ENCODE data around the gene MRGPRE.

MRGPRE gene

DNA sequence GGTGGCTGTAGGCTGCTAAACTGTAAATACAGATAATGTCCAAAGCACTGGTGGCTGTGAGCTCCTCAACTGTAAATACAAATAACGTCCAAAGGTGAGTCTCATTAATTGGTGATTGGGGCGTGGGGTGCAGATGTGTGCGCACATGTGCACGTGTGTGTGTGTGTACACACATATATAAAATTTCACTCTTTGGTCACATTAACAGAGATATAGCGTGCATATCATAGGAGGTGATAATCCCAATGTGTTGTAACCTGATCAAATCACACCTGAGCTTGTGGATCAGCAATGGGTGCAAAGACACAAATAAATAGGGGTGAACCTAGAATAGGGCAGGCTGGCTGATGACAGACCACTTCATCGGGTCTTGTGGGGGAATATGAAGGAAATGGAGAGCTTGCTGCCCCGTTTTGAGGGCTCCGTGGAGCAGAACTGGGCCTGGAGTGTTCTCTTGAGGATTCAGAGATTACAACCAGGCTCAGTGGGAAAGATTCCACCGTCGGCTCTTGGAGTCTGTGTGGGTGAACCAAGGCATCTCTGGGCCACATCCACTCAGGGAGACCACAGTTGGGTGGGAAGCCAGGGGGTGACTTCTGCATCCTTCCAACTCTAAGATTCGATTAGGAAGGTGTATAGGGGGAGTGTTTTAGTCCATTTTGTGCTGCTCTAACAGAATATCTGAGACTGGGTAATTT, 42.2 kb downstream of the MRGPRE start:
- no peak for DNase-seq (ENCODE audit: low read depth)
- TF ChIP-seq, protein P1, sequence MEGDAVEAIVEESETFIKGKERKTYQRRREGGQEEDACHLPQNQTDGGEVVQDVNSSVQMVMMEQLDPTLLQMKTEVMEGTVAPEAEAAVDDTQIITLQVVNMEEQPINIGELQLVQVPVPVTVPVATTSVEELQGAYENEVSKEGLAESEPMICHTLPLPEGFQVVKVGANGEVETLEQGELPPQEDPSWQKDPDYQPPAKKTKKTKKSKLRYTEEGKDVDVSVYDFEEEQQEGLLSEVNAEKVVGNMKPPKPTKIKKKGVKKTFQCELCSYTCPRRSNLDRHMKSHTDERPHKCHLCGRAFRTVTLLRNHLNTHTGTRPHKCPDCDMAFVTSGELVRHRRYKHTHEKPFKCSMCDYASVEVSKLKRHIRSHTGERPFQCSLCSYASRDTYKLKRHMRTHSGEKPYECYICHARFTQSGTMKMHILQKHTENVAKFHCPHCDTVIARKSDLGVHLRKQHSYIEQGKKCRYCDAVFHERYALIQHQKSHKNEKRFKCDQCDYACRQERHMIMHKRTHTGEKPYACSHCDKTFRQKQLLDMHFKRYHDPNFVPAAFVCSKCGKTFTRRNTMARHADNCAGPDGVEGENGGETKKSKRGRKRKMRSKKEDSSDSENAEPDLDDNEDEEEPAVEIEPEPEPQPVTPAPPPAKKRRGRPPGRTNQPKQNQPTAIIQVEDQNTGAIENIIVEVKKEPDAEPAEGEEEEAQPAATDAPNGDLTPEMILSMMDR (conservative IDR thresholded peaks at IDR 0.05; ENCODE audit: low read depth, low read length), result no peak
- H3K4me3 ChIP-seq (ENCODE audit: low read length), result no peak overlapping the region

DNA sequence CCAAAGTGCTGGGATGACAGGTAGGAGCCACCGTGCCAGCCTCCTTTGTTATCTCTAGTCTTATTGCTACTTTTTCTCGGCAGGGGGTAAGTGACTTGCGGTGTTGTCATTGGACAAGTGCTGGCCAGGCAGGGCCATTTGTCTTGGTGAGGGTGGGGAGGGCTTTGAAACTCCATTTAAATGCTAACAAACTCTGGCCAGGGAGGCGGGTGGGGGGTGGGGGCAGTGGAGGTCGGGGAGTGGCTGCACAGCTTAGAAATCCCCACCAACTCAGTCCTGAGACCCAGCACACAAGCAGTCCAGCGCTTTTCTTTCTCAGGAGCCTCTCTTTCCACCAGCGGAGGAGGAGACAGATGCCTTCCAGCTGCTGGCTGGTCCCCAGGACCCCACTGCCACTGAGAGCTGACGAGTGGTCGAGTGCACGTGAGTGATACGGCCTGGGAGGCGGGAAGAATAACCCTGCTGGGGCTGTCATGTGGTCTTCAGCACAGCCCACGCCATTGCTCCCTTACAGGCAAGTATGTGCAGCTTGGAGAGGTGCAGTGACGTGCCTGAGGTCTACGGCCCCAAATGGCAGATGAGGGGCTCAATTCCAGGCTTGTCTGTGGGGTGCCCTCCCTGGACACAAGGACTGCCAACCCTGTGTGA, 42.9 kb downstream of the MRGPRE start:
- DNase-seq (ENCODE audit: low read depth), result no peak
- H3K4me3 ChIP-seq (ENCODE audit: low read length), result no peak overlapping the region
- TF ChIP-seq, protein P1 (conservative IDR thresholded peaks at IDR 0.05; ENCODE audit: low read depth, low read length), result no peak

DNA sequence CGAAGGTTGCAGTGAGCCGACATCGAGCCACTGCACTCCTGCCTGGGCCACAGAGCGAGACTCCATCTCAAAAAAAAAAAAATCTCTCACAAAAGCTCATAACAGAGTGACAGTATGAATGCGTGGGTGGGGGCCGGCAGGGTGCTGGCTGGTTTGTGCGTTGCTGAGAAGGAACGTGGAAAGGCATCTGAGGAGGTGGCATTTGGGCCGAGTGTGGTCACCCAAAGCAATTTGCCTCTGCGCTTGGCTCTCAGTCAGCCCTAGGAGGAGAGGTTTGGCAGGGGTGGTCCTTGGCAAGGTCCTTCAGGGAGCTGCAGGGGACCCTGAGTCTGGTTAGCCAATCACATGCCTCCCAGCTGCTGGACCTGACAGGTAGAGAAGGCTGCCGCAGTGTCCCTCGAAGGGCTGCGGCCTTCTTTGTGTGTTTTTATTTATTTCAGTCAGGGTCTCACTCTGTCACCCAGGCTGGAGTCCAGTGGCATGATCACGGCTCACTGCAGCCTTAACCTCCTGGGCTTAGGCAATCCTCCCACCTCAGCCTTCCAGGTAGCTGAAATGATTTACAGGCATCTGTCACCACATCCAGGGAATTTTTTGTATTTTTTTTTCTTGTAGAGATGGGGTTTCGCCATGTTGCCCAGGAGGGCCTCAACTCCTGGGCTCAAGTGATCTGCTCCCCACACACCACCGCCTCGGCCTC, 43.6 kb downstream of the MRGPRE start:
- no peak overlapping the region for H3K4me3 ChIP-seq (ENCODE audit: low read length)
- no peak for DNase-seq (ENCODE audit: low read depth)
- TF ChIP-seq, protein P1 (conservative IDR thresholded peaks at IDR 0.05; ENCODE audit: low read depth, low read length), result no peak

DNA sequence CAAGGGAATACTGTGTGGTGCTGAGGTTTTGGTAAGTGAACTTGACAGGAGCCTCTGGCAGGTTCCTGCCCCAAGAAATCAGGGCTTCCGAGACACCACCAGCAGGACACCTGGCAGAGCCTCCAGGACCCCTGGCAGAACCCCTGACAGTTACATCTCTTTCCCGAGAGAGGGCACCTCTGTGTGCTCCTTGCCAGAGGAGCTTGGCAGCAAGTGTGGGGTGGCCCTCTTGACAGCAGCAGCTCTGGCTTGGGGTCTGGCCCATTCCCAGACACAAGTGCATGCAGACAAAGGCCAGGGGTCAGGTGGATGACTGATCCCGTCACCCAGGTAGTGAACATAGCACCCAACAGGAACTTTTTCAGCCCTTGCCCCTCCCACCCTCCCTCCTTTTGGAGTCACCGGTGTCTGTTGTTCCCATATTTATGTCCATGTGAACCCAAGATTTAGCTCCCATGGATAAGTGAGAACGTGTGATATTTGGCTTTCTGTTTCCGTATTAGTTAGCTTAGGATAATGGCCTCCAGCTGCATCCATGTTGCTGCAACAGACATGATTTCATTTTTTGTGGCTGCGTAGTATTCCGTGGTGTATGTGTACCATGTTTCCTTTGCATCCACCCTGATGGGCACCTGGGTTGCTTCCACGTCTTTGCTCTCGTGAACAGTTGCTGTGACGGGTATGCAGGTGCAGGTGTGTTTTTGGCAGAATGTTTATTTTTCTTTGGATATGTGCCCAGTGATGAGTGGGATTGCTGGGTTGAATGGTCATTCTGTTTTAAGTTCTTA, 45.9 kb downstream of the MRGPRE start:
- DNase-seq (ENCODE audit: low read depth), result no peak
- no peak overlapping the region for H3K4me3 ChIP-seq (ENCODE audit: low read length)
- TF ChIP-seq, protein P1 (conservative IDR thresholded peaks at IDR 0.05; ENCODE audit: low read depth, low read length), result no peak

DNA sequence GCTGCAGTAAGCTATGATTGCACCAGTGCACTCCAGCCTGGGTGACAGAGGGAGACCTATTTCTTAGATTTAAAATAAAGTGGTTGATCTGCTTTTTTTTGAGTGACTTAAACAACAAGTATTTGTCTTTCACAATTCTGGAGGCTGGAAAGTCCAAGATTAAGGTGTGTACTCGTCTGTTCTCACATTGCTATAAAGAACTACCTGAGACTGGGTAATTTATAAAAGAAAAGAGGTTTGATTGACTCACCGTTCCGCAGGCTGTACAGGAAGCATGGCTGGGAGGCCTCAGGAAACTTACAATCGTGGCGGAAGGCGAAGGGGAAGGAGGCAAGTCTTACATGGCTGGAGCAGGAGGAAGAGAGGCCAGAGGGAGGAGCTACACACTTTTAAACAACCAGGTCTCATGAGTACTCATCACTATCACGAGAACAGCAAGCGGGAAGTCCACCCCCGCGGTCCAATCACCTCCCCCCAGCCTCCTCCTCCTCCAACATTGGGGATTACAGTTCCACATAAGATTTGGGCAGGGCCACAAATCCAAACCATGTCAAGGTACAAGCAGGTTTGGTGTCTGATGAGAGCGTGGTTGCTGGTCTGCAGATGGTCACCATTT, 47.4 kb downstream of the MRGPRE start:
- no peak for DNase-seq (ENCODE audit: low read depth)
- H3K4me3 ChIP-seq (ENCODE audit: low read length), result no peak overlapping the region
- TF ChIP-seq, protein P1 (conservative IDR thresholded peaks at IDR 0.05; ENCODE audit: low read depth, low read length), result no peak

DNA sequence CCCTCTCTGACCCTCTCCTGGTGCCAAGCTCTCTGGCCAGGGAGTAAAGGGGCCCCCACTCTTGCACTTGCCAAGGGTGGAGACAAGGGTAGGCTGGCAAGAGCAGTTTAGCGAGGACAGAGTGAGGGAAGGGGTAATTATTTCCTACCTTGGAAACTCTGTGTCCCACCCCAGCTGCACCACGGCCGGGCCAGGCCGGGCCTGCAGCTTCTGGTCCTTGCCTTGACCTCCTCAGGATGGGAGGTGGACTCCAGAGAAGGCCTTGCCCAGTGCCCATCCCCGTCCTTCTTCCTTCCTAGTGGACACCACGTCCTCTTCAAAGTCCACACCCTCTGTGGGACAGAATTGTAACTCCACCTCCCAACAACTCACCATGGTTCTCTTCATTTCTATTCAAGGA, 48.7 kb downstream of the MRGPRE start:
- TF ChIP-seq, protein P1 (conservative IDR thresholded peaks at IDR 0.05; ENCODE audit: low read depth, low read length), result no peak
- no peak overlapping the region for H3K4me3 ChIP-seq (ENCODE audit: low read length)
- DNase-seq (ENCODE audit: low read depth), result no peak
